GM23248 (cell line): Measurements from ENCODE around the gene SESTD1.

Experiments
- EZH2 ChIP-seq: fragments of 200-600 bp; sonication (generic); IDR thresholded peaks from 2 replicates; pipeline ENCODE4 v1.6.1; 2018; ENCODE audit warnings: antibody characterized with exemption, mild to moderate bottlenecking; ENCODE audit not compliant: insufficient read depth, poor library complexity, severe bottlenecking
- EZH2phosphoT487 ChIP-seq: fragments of 200-600 bp; sonication (generic); IDR thresholded peaks from 2 replicates; pipeline ENCODE4 v1.6.1; 2018; ENCODE audit warnings: antibody characterized with exemption, moderate library complexity, mild to moderate bottlenecking, low read depth; ENCODE audit not compliant: insufficient read depth

DNA sequence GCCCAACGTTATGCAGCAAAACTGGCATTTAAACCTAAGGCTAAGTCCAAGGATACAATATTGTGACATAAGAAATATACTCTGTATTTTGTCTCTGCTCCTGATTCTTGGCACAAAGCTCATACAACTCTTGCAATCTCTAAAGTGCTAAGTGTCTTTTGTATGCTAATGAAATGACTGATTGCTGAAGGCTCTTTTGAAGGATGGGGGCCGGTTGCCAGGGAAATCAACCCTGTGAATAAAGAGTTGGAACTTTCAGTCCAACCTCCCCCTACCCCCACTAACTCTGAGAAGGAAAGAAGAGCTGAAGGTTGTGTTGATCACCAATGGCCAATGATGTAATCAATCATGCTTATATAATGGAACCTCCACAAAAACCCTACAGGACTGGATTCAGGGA lies 40.3 kb downstream of the SESTD1 start:
- no peak for TF ChIP-seq EZH2
- no peak for TF ChIP-seq EZH2phosphoT487
